Measurements from ENCODE around the gene OR2AT4. TPM values are rescaled to one million over a fixed set of nuclear protein-coding genes. Genes with fewer than 3 reads are reported as not detected.
"Not testable (repeated sequence)": the region's sequence is repeated elsewhere in the genome, so short reads cannot be mapped to it uniquely, and the experiment has no call there.

The OR2AT4 gene
- total and polyA plus RNA-seq, 2 experiments from 2014 or later, result 0.07 TPM; not detected in 1

- Histone ChIP-seq H3K4me1 (ENCODE audit: insufficient read depth) (no peaks in the 10 kb centered on the region), H3K4me3 (no peak overlapping the region), H3K36me3 (replicated peaks; ENCODE audit: insufficient read depth, low read depth) (no peaks in the 10 kb centered on the region), H3K27me3 (peaks cover 2% of the 10 kb centered on the region), H3K9me3 (ENCODE audit: low read depth) (no peaks in the 10 kb centered on the region), H3K9me2 (replicated peaks; ENCODE audit: insufficient read depth) (no peaks in the 10 kb centered on the region), H3K4me2 (no peak overlapping the region), H4K20me1 (ENCODE audit: insufficient read depth, poor library complexity, severe bottlenecking) (no peaks in the 10 kb centered on the region), H2AFZ (no peak overlapping the region), H3K27ac (no peak overlapping the region), H3K79me2 (no peaks in the 10 kb centered on the region)
- no peak for DNase-seq (ENCODE audit: low spot score)
- 86% methylated on average over 8 of the region's 8 CpGs for WGBS (ENCODE audit: low lambda C conversion rate, missing lambda C conversion rate)
- TF ChIP-seq EZH2 (IDR thresholded peaks at IDR 0.05; ENCODE audit: borderline replicate concordance) (no peak), CTCF (IDR thresholded peaks at IDR 0.05; ENCODE audit: poor library complexity) (no peak), EZH2phosphoT487 (IDR thresholded peaks at IDR 0.05; ENCODE audit: low read depth, severe bottlenecking, unreplicated experiment) (no peak)
Observed at GRCh38 chr11:75101424-75102128, 4.9 kb upstream of the OR2AT4 start.

GRCh38 chr11:75100314-75100713, 3.6 kb upstream of the OR2AT4 start:
- Histone ChIP-seq H3K36me3 (replicated peaks; ENCODE audit: insufficient read depth, low read depth) (no peaks in the 10 kb centered on the region), H2AFZ (no peak overlapping the region), H4K20me1 (ENCODE audit: insufficient read depth, poor library complexity, severe bottlenecking) (no peaks in the 10 kb centered on the region), H3K27ac (no peak overlapping the region), H3K4me1 (ENCODE audit: insufficient read depth) (no peaks in the 10 kb centered on the region), H3K9me3 (ENCODE audit: low read depth) (no peaks in the 10 kb centered on the region), H3K27me3 (peaks cover 2% of the 10 kb centered on the region), H3K79me2 (no peaks in the 10 kb centered on the region), H3K4me2 (no peak overlapping the region), H3K4me3 (no peak overlapping the region), H3K9me2 (replicated peaks; ENCODE audit: insufficient read depth) (no peaks in the 10 kb centered on the region)
- WGBS (ENCODE audit: low lambda C conversion rate, missing lambda C conversion rate), result 58% methylated on average over 3 of the region's 3 CpGs
- DNase-seq (ENCODE audit: low spot score), result no peak
- no peak for TF ChIP-seq CTCF (IDR thresholded peaks at IDR 0.05; ENCODE audit: poor library complexity)
- no peak for TF ChIP-seq EZH2phosphoT487 (IDR thresholded peaks at IDR 0.05; ENCODE audit: low read depth, severe bottlenecking, unreplicated experiment)
- TF ChIP-seq EZH2 (IDR thresholded peaks at IDR 0.05; ENCODE audit: borderline replicate concordance), result no peak

GRCh38 chr11:75099635-75100034, 3.0 kb upstream of the OR2AT4 start:
- Histone ChIP-seq H3K9me2 (replicated peaks; ENCODE audit: insufficient read depth) (no peaks in the 10 kb centered on the region), H3K4me1 (ENCODE audit: insufficient read depth) (no peaks in the 10 kb centered on the region), H3K36me3 (replicated peaks; ENCODE audit: insufficient read depth, low read depth) (no peaks in the 10 kb centered on the region), H4K20me1 (ENCODE audit: insufficient read depth, poor library complexity, severe bottlenecking) (no peaks in the 10 kb centered on the region), H3K79me2 (no peaks in the 10 kb centered on the region), H3K4me3 (no peak overlapping the region), H2AFZ (no peak overlapping the region), H3K27ac (no peak overlapping the region), H3K27me3 (peaks cover 7% of the 10 kb centered on the region), H3K9me3 (ENCODE audit: low read depth) (no peaks in the 10 kb centered on the region), H3K4me2 (no peak overlapping the region)
- no peak for DNase-seq (ENCODE audit: low spot score)
- TF ChIP-seq CTCF (IDR thresholded peaks at IDR 0.05; ENCODE audit: poor library complexity) (no peak), EZH2 (IDR thresholded peaks at IDR 0.05; ENCODE audit: borderline replicate concordance) (no peak), EZH2phosphoT487 (IDR thresholded peaks at IDR 0.05; ENCODE audit: low read depth, severe bottlenecking, unreplicated experiment) (no peak)
- 100% methylated on average over 1 of the region's 1 CpG for WGBS (ENCODE audit: low lambda C conversion rate, missing lambda C conversion rate)

GRCh38 chr11:75098835-75099439, 2.3 kb upstream of the OR2AT4 start:
- not testable (repeated sequence) for H3K9me2 ChIP-seq (replicated peaks; ENCODE audit: insufficient read depth); H3K4me2 ChIP-seq; H2AFZ ChIP-seq; H3K4me1 ChIP-seq (ENCODE audit: insufficient read depth); H4K20me1 ChIP-seq (ENCODE audit: insufficient read depth, poor library complexity, severe bottlenecking); DNase-seq (ENCODE audit: low spot score); H3K9me3 ChIP-seq (ENCODE audit: low read depth); H3K27me3 ChIP-seq; H3K79me2 ChIP-seq; H3K4me3 ChIP-seq; H3K36me3 ChIP-seq (replicated peaks; ENCODE audit: insufficient read depth, low read depth); H3K27ac ChIP-seq
- WGBS (ENCODE audit: low lambda C conversion rate, missing lambda C conversion rate), result 94% methylated on average over 22 of the region's 22 CpGs

- WGBS (ENCODE audit: low lambda C conversion rate, missing lambda C conversion rate), result 90% methylated on average over 14 of the region's 21 CpGs
- H2AFZ ChIP-seq; H3K4me1 ChIP-seq (ENCODE audit: insufficient read depth); H3K36me3 ChIP-seq (replicated peaks; ENCODE audit: insufficient read depth, low read depth); H3K79me2 ChIP-seq; H3K4me3 ChIP-seq; H3K27ac ChIP-seq; H4K20me1 ChIP-seq (ENCODE audit: insufficient read depth, poor library complexity, severe bottlenecking); H3K4me2 ChIP-seq; H3K9me3 ChIP-seq (ENCODE audit: low read depth); DNase-seq (ENCODE audit: low spot score); H3K9me2 ChIP-seq (replicated peaks; ENCODE audit: insufficient read depth); H3K27me3 ChIP-seq: not testable (repeated sequence)
Observed at GRCh38 chr11:75098181-75098580, 1.5 kb upstream of the OR2AT4 start.
